Bone marrow (tissue), 2 donors: ENCODE results near the gene GMPS.
"Not testable (repeated sequence)": the region's sequence is repeated elsewhere in the genome, so short reads cannot be mapped to it uniquely, and the experiment has no call there.

Source experiments
- DNase-seq, 2 donors: peaks; one replicate each; lab custom pipeline; 2025; lab: John Stamatoyannopoulos, UW

The GMPS gene

GRCh38 chr3:155870133-155870944, at the start of gene GMPS:
TSS of gene GMPS (plus strand) at chr3:155870650. CDS start at chr3:155870871, 221 bp downstream.
- peak; percentile 71 for DNase-seq

- DNase-seq: not testable (repeated sequence)
Measured at GRCh38 chr3:155828490-155829098, 41.9 kb upstream of the GMPS start.

- DNase-seq: no peak
Measured at GRCh38 chr3:155835341-155836071, 34.9 kb upstream of the GMPS start.

GRCh38 chr3:155843569-155843968, 26.9 kb upstream of the GMPS start:
- DNase-seq: no peak

- DNase-seq: no peak
Measured at GRCh38 chr3:155846119-155846518, 24.3 kb upstream of the GMPS start.

DNA sequence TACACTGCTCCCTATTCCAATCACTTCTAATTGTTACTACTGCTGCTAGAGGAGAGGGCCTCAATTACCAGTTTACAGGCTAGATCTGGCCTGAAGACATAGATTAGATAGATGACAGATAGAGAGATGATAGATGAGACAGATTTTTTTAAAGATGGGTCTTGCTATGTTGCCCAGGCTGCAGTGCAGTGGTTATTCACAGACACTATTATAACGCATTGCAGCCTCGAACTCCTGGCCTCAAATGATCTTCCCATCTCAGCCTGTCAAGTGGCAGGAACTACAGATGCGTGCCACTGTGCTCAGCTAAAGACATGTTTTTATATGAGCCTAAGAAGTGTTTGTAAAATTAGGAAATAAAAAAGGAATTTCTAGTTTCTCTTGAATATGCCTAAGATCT, 22.5 kb upstream of the GMPS start:
- no peak for DNase-seq

- not testable (repeated sequence) for DNase-seq
Measured at GRCh38 chr3:155849404-155849803, 21.0 kb upstream of the GMPS start.

DNA sequence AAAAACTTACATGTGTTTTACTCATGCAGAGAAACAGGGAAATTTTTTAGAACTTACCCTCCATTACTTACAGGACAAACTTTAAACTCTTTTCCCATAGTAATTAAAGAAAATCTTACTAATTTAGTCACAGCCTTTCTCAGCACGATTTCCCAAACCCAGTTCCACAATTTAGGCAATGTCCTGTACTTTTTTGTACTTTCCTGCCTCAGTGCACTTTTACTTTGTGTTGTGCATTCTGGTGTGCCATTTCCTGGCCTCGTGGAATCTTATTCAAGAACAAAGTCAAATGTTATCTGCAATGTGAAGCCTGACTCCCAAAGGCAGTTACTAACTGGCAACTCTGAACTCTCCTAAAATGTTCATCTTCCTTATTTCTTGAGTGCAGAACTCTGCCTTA, 18.1 kb upstream of the GMPS start:
- no peak for DNase-seq

DNA sequence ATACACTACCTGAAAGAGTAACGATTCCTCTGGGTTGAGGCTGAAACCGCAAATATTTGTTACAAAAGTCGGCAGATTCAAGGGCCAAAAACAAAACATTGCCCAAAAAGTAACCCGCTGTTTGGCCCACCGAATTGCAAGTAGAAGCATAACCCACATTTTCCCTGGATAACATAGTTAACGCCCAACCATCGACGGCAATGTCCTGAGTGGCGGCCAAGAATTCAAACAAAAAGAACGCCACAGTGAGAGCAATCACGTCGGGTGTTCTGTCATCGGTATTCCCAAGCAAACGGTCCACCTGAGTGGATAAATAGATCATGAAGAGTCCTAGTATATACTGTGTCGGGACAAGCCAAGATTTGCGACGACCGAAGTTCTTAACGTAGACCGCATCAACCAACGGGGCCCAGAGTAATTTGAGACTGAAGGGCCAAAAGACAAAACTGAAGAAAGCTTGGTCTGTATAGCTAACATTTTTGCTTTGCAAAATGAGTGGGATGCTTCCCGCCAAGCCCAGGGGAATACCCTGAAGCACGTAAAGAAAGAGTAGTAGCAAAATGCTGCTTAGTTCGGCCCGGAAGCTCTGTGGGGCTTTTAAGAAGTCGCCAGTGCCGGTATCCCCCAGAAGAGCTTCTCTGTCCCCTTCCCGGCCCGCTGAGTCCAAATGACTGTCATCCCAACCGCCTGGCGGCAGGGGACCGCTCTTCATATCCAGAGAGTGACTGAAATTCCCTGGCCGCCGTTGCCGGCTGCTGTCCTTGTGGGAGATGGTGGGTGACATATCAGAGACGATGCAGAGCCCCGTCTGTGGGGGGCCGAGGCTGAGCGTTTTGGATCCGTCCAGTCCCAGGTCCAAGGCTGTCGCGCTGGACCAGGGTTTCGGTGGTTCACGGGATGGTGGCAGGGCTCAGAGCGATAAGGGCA, 17.0 kb upstream of the GMPS start:
- peak in 1 of 2 donors; percentile 39 for DNase-seq

GRCh38 chr3:155854141-155854940, 16.1 kb upstream of the GMPS start, which contains the start of gene SLC33A1:
TSS of gene SLC33A1 (minus strand) at chr3:155854427. CDS start at chr3:155853997, 430 bp downstream.
- DNase-seq: peak; percentile 95 to 99

DNA sequence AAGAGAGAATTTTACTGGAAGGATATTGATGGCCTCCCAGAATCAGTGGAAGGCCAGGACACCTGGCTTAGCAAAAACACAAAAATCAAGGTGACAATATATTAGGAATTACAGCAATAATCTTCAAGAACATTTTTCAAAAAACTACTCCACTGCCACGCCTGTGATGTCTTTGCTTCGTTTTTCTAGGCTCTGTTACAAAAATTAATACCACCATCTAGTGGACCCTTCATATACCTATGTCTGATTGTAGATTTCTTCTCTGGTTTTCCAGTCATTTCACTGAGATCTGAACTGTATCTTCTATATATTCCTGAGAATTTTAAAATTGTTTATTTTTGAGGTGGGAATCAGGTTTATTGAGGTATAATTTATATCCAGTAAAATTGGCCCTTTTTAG, 10.6 kb upstream of the GMPS start:
- DNase-seq: no peak

DNA sequence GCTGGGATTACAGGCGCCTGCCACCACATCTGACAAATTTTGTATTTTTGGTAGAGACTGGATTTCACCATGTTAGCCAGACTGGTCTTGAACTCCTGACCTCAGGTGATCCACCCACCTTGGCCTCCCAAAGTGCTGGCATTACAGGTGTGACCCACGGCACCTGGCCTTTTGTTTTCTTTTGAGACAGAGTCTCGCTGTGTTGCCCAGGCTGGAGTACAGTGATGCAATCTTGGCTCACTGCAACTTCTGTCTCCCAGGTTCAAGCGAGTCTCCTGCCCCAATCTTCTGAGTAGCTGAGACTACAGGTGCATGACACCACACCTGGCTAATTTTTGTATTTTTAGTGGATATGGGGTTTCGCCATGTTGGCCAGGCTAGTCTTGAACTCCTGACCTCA, 10.0 kb upstream of the GMPS start:
- DNase-seq: not testable (repeated sequence)

DNA sequence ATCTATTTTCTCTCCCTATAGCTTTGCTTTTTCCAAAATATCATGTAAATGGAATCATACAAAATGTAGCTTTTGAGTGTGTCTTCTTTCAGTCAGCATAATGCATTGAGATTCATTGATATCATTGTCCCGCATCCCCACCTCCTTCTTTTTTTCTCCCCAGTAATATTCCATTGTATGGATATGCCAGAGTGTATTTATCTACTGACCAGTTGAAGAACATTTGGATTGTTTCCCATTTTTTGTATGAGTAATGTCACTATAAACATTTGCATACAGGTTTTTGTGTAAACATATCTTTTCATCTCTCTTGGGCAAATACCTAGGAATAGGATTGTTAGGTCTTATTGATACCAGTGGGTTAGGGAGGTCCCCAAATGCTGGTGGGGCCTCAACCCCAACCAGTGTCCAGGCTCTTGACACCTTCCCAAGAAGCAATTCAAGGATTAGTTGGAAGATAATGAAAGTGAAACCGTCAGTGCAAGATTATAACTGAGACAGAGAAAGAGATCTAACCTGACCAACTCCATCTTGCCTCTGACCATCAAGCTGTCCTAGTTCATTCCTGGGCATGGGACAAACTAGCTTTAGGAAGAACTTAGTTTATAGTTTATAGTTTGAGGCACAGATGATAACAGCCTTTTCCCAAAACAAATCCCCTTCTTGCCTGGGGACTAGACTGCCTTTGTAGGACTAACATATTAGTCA, 8.8 kb upstream of the GMPS start:
- DNase-seq: no peak

- DNase-seq: peak in 1 of 2 donors; percentile 13
Measured at GRCh38 chr3:155862290-155862982, 8.0 kb upstream of the GMPS start.

GRCh38 chr3:155863072-155863784, 7.2 kb upstream of the GMPS start:
- no peak for DNase-seq

- no peak for DNase-seq
Measured at GRCh38 chr3:155869691-155870090, 759 bp upstream of the GMPS start.

- peak; percentile 9 to 54 for DNase-seq
Measured at GRCh38 chr3:155870945-155871745, 695 bp downstream of the GMPS start.

DNA sequence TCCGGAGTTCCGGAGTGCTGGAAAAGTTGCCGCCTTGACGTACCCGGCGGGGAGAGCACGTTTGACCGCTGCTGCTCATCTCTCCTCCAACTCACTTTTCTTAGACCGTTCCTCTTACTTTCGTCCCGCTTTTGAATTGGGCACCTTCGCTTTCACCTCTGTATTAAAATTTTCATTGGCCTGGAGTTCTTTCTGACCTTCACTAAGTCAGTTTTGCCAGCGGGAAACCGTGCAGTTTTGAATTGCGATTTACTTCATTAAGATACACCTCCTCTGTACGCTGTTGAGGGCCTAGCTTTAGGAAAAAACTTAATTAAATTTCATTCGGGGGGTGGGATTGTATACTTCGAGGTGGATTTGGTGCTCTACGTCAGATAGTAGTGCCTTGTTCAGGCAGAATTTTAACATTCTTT, 1.3 kb downstream of the GMPS start:
- DNase-seq: no peak
